Transverse colon (tissue), 3 donors: ENCODE results near the gene TRIM37.

ENCODE experiments used
- CTCF ChIP-seq, 5 experiments: fragments of 200-600 bp in 3 of 5; fragments of 450-650 bp in 2 of 5; sonication (generic) in 3 of 5; IDR thresholded peaks; 1 replicate in 2 of 5; 2 replicates in 3 of 5; pipeline ENCODE4 v1.5.1; 2016 to 2017; ENCODE audit warnings: antibody characterized with exemption in 5 of 5, inconsistent platforms in 3 of 5, mild to moderate bottlenecking in 2 of 5, moderate library complexity in 1 of 5
- POLR2A ChIP-seq: fragments of 450-650 bp; IDR thresholded peaks from one replicate; pipeline ENCODE4 v1.6.1; 2016; ENCODE audit warnings: antibody characterized with exemption, mild to moderate bottlenecking, moderate library complexity

GRCh38 chr17:58999500-58999899 is 107.2 kb downstream of the TRIM37 start:
- TF ChIP-seq CTCF (IDR thresholded peaks at IDR 0.05) (no peak), POLR2A (no peak)
